ENCODE results near the gene CNOT1.
"Not testable (repeated sequence)": the region's sequence is repeated elsewhere in the genome, so short reads cannot be mapped to it uniquely, and the experiment has no call there.

DNA sequence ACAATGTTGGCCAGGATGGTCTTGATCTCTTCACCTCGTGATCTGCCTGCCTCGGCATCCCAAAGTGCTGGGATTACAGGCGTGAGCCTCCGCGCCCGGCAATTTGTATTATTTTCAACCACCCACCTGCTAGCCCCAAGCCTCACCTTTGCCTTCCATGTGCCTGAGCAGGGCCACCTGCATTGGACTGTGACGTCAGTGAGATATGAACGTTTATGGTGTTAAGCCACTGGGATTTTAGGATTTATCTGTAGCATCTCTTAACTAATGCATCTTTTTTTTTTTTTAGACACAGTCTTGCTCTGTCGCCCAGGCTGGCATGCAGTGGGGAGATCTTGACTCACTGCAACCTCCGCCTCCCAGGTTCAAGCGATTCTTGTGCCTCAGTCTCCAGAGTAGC is 30.3 kb upstream of the CNOT1 start:
- not testable (repeated sequence) for TF ChIP-seq POLR2AphosphoS5, POLR2A (IDR thresholded peaks at IDR 0.05)
- TF ChIP-seq, protein P1, sequence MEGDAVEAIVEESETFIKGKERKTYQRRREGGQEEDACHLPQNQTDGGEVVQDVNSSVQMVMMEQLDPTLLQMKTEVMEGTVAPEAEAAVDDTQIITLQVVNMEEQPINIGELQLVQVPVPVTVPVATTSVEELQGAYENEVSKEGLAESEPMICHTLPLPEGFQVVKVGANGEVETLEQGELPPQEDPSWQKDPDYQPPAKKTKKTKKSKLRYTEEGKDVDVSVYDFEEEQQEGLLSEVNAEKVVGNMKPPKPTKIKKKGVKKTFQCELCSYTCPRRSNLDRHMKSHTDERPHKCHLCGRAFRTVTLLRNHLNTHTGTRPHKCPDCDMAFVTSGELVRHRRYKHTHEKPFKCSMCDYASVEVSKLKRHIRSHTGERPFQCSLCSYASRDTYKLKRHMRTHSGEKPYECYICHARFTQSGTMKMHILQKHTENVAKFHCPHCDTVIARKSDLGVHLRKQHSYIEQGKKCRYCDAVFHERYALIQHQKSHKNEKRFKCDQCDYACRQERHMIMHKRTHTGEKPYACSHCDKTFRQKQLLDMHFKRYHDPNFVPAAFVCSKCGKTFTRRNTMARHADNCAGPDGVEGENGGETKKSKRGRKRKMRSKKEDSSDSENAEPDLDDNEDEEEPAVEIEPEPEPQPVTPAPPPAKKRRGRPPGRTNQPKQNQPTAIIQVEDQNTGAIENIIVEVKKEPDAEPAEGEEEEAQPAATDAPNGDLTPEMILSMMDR (IDR thresholded peaks at IDR 0.05): not testable (repeated sequence)

All from upper lobe of left lung (tissue), 4 donors.